Endothelial cell of umbilical vein (primary cell): ENCODE data around the gene MAD2L2. TPM values are rescaled to one million over a fixed set of nuclear protein-coding genes. Genes with fewer than 3 reads are reported as not detected.

Experiments
- BruUV-seq: library from RNA; stranded (reverse); fragments of 400-500 nt; replicated peaks from 2 replicates; lab custom pipeline; 2021; lab: Mats Ljungman, UMichigan
- CTCF ChIA-PET: fragments of 300-600, 350-600 bp; sonication (Branson Sonifier 250); formaldehyde crosslinking; loops from one replicate; lab custom pipeline; 2021; ENCODE audit warnings: antibody characterized with exemption, inconsistent platforms; lab: Charles Lee
- POLR2A ChIA-PET: fragments of 300-600, 350-600 bp; sonication (Branson Sonifier 250); formaldehyde crosslinking; loops from one replicate; lab custom pipeline; 2021; ENCODE audit warnings: antibody characterized with exemption, inconsistent platforms; lab: Charles Lee
- DNase-seq: peaks from one replicate; pipeline ENCODE4 v3.0.0-alpha.2; 2011; ENCODE audit warnings: low read depth, low spot score
- FAIRE-seq: peaks from 2 replicates; lab custom pipeline; 2011; peaks lifted over from hg19 to GRCh38; lab: Jason Lieb, UNC
- H2AFZ ChIP-seq: 2 replicates; pipeline ENCODE4 v1.6.0; 2012; ENCODE audit warnings: low read depth, low read length, control low read depth, inconsistent platforms
- H3K27ac ChIP-seq: 2 replicates; pipeline ENCODE4 v1.5.1; 2011; ENCODE audit warnings: low read depth, mild to moderate bottlenecking, control low read depth, low read length, moderate library complexity; ENCODE audit not compliant: insufficient read depth
- H3K27me3 ChIP-seq, 2 experiments: 2 replicates each; pipeline versions ENCODE4 v1.6.0 to v1.6.1; 2011; ENCODE audit warnings: low read length in 2 of 2, mixed read lengths in 1 of 2; ENCODE audit not compliant: control insufficient read depth in 2 of 2, insufficient read depth in 2 of 2
- H3K36me3 ChIP-seq, 2 experiments: 2 replicates in 1 of 2; 3 replicates in 1 of 2; pipeline ENCODE4 v1.5.1; 2011; ENCODE audit warnings: low read length in 2 of 2, mild to moderate bottlenecking in 1 of 2, moderate library complexity in 1 of 2; ENCODE audit not compliant: control insufficient read depth in 2 of 2, insufficient read depth in 2 of 2; ENCODE audit errors: extremely low read depth in 1 of 2
- H3K4me1 ChIP-seq: 3 replicates; pipeline ENCODE4 v1.5.1; 2011; ENCODE audit warnings: mild to moderate bottlenecking, low read length; ENCODE audit not compliant: control insufficient read depth, insufficient read depth; ENCODE audit errors: extremely low read depth
- H3K4me2 ChIP-seq: 2 replicates; pipeline ENCODE4 v1.6.1; 2011; ENCODE audit warnings: low read length, control low read depth, mixed read lengths; ENCODE audit not compliant: insufficient read depth
- H3K4me3 ChIP-seq, 3 experiments: fragments of 200-600 bp in 1 of 3; sonication (generic), shearing (Covaris generic) in 1 of 3; replicated peaks in 1 of 3; 2 replicates each; pipeline ENCODE4 v1.5.1; 2011 to 2016; ENCODE audit warnings: control low read depth in 3 of 3, low read length in 3 of 3, mild to moderate bottlenecking in 2 of 3, inconsistent platforms in 1 of 3, low read depth in 1 of 3, moderate library complexity in 1 of 3; ENCODE audit not compliant: insufficient read depth in 1 of 3
- H3K79me2 ChIP-seq: 2 replicates; pipeline ENCODE4 v1.6.0; 2012; ENCODE audit warnings: low read length, inconsistent platforms; ENCODE audit not compliant: control insufficient read depth, insufficient read depth
- H3K9ac ChIP-seq: replicated peaks from 2 replicates; pipeline ENCODE3; 2011; ENCODE audit warnings: low read length, control low read depth; ENCODE audit not compliant: insufficient read depth; ENCODE audit errors: extremely low read depth
- H3K9me1 ChIP-seq: replicated peaks from 3 replicates; pipeline ENCODE4 v1.6.0; 2011; ENCODE audit warnings: mild to moderate bottlenecking, low read length; ENCODE audit not compliant: control insufficient read depth, insufficient read depth; ENCODE audit errors: extremely low read depth
- H3K9me3 ChIP-seq: replicated peaks from 2 replicates; pipeline ENCODE4 v1.5.1; 2012; ENCODE audit warnings: low read length, inconsistent platforms; ENCODE audit not compliant: control insufficient read depth, insufficient read depth
- H4K20me1 ChIP-seq: replicated peaks from 2 replicates; pipeline ENCODE3; 2011; ENCODE audit warnings: mild to moderate bottlenecking, low read length; ENCODE audit not compliant: control insufficient read depth, insufficient read depth; ENCODE audit errors: extremely low read depth
- EZH2 ChIP-seq: IDR thresholded peaks from 2 replicates; pipeline ENCODE4 v1.6.1; 2012; ENCODE audit warnings: borderline replicate concordance, low read depth, mild to moderate bottlenecking, moderate library complexity, low read length, inconsistent platforms; ENCODE audit not compliant: severe bottlenecking
- GATA2 ChIP-seq: IDR thresholded peaks from 2 replicates; pipeline ENCODE4 v1.7.0; 2011; ENCODE audit warnings: low read depth, mild to moderate bottlenecking, moderate library complexity, mixed read lengths, low read length; ENCODE audit not compliant: insufficient read length, insufficient read depth
- JUN ChIP-seq: IDR thresholded peaks from 2 replicates; pipeline ENCODE4 v1.6.1; 2011; ENCODE audit warnings: borderline replicate concordance, low read depth; ENCODE audit not compliant: insufficient read length, insufficient read depth
- POLR2A ChIP-seq: IDR thresholded peaks from 2 replicates; pipeline ENCODE4 v1.6.1; 2012; ENCODE audit warnings: low read depth, mild to moderate bottlenecking, control low read depth, low read length
- dilution Hi-C: fragments of 300-500 bp; cut with MboI; formaldehyde crosslinking; loops from one replicate; pipeline ENCODE4 v1.15.0; 2019; ENCODE audit warnings: low sequenced_read_pairs; ENCODE audit not compliant: extremely low pct_ligation_motif_present
- intact Hi-C: fragments of 100-400 bp; cut with micrococcal nuclease; formaldehyde crosslinking; loops from one replicate; pipeline ENCODE4 v1.10.0; 2022
- polyA plus RNA-seq, 4 experiments: library from polyadenylated mRNA; depleted of rRNA in 3 of 4; stranded (reverse) in 3 of 4; unstranded in 1 of 4; fragments of >200 nt; gene quantifications; 2 replicates each; pipeline versions ENCODE4 v1.2.1 to v1.2.3, GENCODE V29; 2011 to 2012; ENCODE audit warnings: missing spikeins in 1 of 4
- total RNA-seq: library from RNA; stranded (reverse); gene quantifications from 2 replicates; pipeline ENCODE4 v1.2.3, GENCODE V29; 2021
- TF ChIP-seq, protein P1 (sequence below), 2 donors: IDR thresholded peaks; 1 replicate in 1 of 2; 2 replicates in 1 of 2; pipeline ENCODE4 v1.5.1; 2011; ENCODE audit warnings: low read length in 2 of 2, mild to moderate bottlenecking in 2 of 2, moderate library complexity in 2 of 2, control low read depth in 1 of 2, inconsistent platforms in 1 of 2, low read depth in 1 of 2; ENCODE audit not compliant: insufficient read depth in 1 of 2; ENCODE audit errors: extremely low read depth in 1 of 2

Gene MAD2L2
- total and polyA plus RNA-seq, 2 donors (not counting 3 experiments of a cell fraction or from before 2014, with no cell fraction given) = 35.9 to 74.2 TPM

DNA sequence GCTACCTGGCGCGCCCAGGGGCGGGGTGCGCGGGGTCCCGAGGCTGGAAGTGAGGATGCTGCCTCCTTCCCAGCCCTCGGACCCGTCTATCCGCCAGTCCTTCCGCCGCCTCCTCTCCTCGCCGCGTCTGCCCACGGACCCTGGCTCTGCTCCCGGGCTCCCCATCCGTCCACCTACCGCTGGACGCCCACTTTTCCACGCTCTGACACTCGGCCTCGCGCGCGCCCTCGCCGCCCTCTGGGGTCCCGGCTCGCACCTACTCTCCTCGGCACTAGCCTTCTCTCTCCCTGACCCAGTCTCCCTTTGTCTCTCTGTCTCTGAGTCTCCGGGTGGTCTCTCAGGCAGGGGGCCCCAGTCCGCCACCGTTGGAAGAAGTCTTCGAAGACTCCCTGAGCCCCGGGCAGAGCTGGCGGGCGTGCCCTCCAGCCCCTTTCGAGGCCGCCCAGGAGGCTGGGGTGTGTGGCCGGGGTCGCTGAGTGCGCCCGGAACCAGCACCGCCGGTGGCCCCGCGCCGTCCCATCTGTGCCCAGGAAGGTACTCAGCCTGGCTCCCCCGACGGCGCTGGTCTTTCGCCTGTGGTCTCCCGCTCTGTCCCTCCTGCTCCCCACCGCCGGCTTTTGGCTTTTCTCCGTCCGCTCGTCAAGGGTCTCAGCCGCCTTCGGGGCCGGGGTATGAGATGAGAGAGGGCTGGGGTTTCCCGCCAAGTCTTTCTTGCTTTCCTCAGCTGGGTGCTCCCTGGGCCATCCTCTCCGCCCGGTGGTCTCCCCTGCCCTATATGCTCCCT, 11.2 kb upstream of the MAD2L2 start:
- CTCF ChIA-PET = interaction anchor here (1.6 to 3.0 kb wide), 3 partner anchors 10 to 42 kb away, joined by 4 to 10 read pairs (median 5); no protein-coding TSS in a partner anchor
- H3K36me3 ChIP-seq = no peaks in the 10 kb centered on the region
- POLR2A ChIA-PET = no interaction called here
- FAIRE-seq (no peak), DNase-seq (no peak)
- TF ChIP-seq, protein P1, sequence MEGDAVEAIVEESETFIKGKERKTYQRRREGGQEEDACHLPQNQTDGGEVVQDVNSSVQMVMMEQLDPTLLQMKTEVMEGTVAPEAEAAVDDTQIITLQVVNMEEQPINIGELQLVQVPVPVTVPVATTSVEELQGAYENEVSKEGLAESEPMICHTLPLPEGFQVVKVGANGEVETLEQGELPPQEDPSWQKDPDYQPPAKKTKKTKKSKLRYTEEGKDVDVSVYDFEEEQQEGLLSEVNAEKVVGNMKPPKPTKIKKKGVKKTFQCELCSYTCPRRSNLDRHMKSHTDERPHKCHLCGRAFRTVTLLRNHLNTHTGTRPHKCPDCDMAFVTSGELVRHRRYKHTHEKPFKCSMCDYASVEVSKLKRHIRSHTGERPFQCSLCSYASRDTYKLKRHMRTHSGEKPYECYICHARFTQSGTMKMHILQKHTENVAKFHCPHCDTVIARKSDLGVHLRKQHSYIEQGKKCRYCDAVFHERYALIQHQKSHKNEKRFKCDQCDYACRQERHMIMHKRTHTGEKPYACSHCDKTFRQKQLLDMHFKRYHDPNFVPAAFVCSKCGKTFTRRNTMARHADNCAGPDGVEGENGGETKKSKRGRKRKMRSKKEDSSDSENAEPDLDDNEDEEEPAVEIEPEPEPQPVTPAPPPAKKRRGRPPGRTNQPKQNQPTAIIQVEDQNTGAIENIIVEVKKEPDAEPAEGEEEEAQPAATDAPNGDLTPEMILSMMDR (IDR thresholded peaks at IDR 0.05; ENCODE audit: extremely low read depth in 1 of 2, insufficient read depth in 1 of 2, low read depth in 1 of 2, low read length in 2 of 2) = no peak
- no peak for TF ChIP-seq POLR2A
- no peak for TF ChIP-seq JUN
- TF ChIP-seq EZH2 = peak; percentile 90
- TF ChIP-seq GATA2 = no peak
- peaks cover 19% of the 10 kb centered on the region for H3K4me1 ChIP-seq
- H3K9ac ChIP-seq = no peak overlapping the region
- H3K27ac ChIP-seq = no peak overlapping the region
- H3K9me3 ChIP-seq = no peaks in the 10 kb centered on the region
- H4K20me1 ChIP-seq = no peaks in the 10 kb centered on the region
- H2AFZ ChIP-seq = no peak overlapping the region
- dilution Hi-C loops (no loop called here), intact Hi-C loops (no loop called here)
- BruUV-seq = no TSS peak
- no peak overlapping the region for H3K4me2 ChIP-seq
- no peak overlapping the region for H3K4me3 ChIP-seq
- H3K27me3 ChIP-seq = peaks cover 25 to 32% of the 10 kb centered on the region in 2 experiments
- no peaks in the 10 kb centered on the region for H3K9me1 ChIP-seq
- H3K79me2 ChIP-seq = no peaks in the 10 kb centered on the region
